Glutamatergic neuron (in vitro differentiated cells): ENCODE results near the gene ADARB2. TPM values are rescaled to one million over a fixed set of nuclear protein-coding genes. Genes with fewer than 3 reads are reported as not detected.
A peak's percentile ranks its signal among the peaks of the same experiment; 100 is the strongest.

Source experiments
- DNase-seq: peaks from one replicate; pipeline ENCODE4 v3.0.0; 2022
- H3K27ac Mint-ChIP-seq: one replicate; pipeline ENCODE4 v1.8.0; 2020; ENCODE audit warnings: mild to moderate bottlenecking, mixed read lengths, inconsistent platforms; ENCODE audit not compliant: unreplicated experiment
- H3K27me3 Mint-ChIP-seq: one replicate; pipeline ENCODE4 v1.8.0; 2020; ENCODE audit warnings: mild to moderate bottlenecking, moderate library complexity, mixed read lengths, inconsistent platforms; ENCODE audit not compliant: unreplicated experiment
- H3K36me3 Mint-ChIP-seq: one replicate; pipeline ENCODE4 v1.8.0; 2020; ENCODE audit warnings: mild to moderate bottlenecking, mixed read lengths, inconsistent platforms; ENCODE audit not compliant: unreplicated experiment
- H3K4me1 Mint-ChIP-seq: one replicate; pipeline ENCODE4 v1.8.0; 2020; ENCODE audit warnings: mild to moderate bottlenecking, low read depth, mixed read lengths, inconsistent platforms; ENCODE audit not compliant: unreplicated experiment
- H3K4me3 Mint-ChIP-seq: one replicate; pipeline ENCODE4 v1.8.0; 2020; ENCODE audit warnings: mild to moderate bottlenecking, mixed read lengths, inconsistent platforms; ENCODE audit not compliant: unreplicated experiment
- H3K9me3 Mint-ChIP-seq: one replicate; pipeline ENCODE4 v1.8.0; 2020; ENCODE audit warnings: mild to moderate bottlenecking, moderate library complexity, mixed read lengths, inconsistent platforms; ENCODE audit not compliant: unreplicated experiment
- CTCF ChIP-seq: fragments of 200-600 bp; sonication (generic); IDR thresholded peaks from one replicate; pipeline ENCODE4 v1.5.0; 2021; ENCODE audit not compliant: partially characterized antibody, unreplicated experiment
- total RNA-seq: library from RNA; stranded (reverse); fragmentation: NEBNext Ultra II Directional; extraction: Animal tissue kit (Norgen Biotek cat#: 25700); gene quantifications from one replicate; pipeline ENCODE4 v1.2.1, GENCODE V29; 2021; ENCODE audit not compliant: unreplicated experiment

The ADARB2 gene
- total RNA-seq, 1 donor from 2014 or later, result 20.6 TPM

- TF ChIP-seq CTCF, result no peak
- peak; percentile 14 for DNase-seq
- Mint-ChIP-seq H3K27me3 (peaks cover 4% of the 10 kb centered on the region), H3K27ac (no peak overlapping the region), H3K4me3 (no peak overlapping the region), H3K4me1 (peaks cover 11% of the 10 kb centered on the region), H3K9me3 (peaks cover 8% of the 10 kb centered on the region), H3K36me3 (peaks cover 5% of the 10 kb centered on the region)
These were observed 552.5 kb downstream of the ADARB2 start for GRCh38 chr10:1184541-1185430.

DNA sequence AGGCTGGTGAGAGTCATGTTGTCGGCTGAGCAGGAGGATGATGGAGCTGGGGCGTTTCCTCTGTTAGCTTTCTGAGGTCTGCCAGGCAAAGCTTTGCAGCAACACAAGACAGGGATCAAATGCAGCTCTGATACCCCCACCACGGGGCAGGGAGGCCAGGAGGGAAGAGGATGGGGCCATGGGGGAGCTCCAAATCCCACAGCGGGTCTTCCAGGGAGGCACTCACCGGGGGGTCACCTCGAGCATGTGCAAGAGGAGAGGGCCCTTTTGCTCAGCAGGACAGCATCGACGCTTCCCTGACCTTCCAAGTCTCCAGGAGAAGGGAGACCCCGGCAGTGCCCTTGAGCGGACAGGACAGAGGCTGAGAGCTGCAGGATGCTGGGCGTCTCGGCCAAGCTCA, 553.6 kb downstream of the ADARB2 start:
- Mint-ChIP-seq H3K36me3 (peaks cover 5% of the 10 kb centered on the region), H3K4me1 (peaks cover 11% of the 10 kb centered on the region)

GRCh38 chr10:1183033-1183396, 554.3 kb downstream of the ADARB2 start:
- Mint-ChIP-seq H3K27ac (no peak overlapping the region), H3K27me3 (peaks cover 7% of the 10 kb centered on the region), H3K4me1 (peaks cover 9% of the 10 kb centered on the region), H3K9me3 (peaks cover 4% of the 10 kb centered on the region), H3K4me3 (no peak overlapping the region), H3K36me3 (peaks cover 5% of the 10 kb centered on the region)
- DNase-seq, result peak; percentile 13
- no peak for TF ChIP-seq CTCF

More for the DNA sequence above, 553.6 kb downstream of the ADARB2 start:
- H3K27ac Mint-ChIP-seq, result no peak overlapping the region
- H3K4me3 Mint-ChIP-seq, result no peak overlapping the region
- H3K27me3 Mint-ChIP-seq, result peaks cover 7% of the 10 kb centered on the region
- H3K9me3 Mint-ChIP-seq, result peaks cover 8% of the 10 kb centered on the region
- peak; percentile 13 for DNase-seq
- TF ChIP-seq CTCF, result no peak

DNA sequence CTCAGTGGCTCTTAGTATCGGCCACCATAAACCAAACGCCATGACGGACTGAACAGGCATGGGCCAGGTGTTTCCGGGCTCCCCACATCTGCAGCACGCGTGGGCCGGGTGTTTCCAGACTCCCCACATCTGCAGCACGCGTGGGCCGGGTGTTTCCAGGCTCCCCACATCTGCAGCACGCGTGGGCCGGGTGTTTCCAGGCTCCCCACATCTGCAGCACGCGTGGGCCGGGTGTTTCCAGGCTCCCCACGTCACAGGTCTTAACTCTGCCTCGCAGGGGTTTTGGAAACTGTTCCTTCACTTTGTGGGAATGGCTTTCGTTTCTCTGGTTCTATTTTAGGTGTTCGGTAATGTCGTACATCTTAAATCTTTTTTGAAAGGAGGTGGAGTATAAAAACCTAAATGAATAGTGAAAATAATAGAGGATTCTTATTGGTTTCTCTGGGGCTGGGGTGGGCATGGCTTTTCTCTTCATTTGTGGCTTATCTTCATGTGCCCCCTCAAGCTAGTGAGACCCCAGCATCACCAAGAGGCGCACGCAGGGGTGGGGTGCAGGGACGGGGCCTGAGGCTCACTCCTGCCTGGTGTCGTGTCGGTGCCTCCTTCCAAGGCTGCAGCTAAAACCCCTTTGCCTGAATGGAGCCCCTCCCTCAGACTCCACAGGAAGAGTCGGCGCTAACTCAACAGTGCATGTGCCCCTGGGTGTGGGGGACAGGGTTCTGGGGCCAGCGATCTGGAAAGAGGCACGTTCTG, 554.9 kb downstream of the ADARB2 start:
- Mint-ChIP-seq H3K4me1 (peaks cover 9% of the 10 kb centered on the region), H3K27ac (no peak overlapping the region), H3K36me3 (peaks cover 5% of the 10 kb centered on the region), H3K27me3 (peaks cover 7% of the 10 kb centered on the region), H3K4me3 (no peak overlapping the region), H3K9me3 (peaks cover 4% of the 10 kb centered on the region)
- TF ChIP-seq CTCF, result no peak
- DNase-seq, result no peak
